ENCODE data around the gene EMCN.

DNA sequence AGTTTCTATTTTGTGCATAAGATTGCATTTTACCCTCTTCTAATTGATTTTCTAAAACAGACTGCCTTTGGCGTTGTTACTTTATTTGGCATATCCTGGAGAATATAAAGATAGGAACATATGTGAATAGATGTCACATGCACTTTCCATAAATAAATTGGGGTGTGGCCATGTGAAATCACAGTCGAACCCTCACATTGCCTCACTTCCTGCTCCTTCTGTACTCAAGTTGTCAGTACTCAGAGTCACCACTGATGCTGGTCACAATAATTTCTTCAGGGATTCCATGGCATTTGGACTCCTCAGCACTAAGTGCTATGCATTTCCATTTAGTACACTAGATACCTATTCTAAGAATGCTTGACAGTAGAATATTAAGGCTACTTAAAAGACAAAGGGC lies 1.4 kb upstream of the EMCN start:
- TF ChIP-seq EZH2 (IDR thresholded peaks at IDR 0.05; ENCODE audit: insufficient read depth, poor library complexity, severe bottlenecking) (no peak), EZH2phosphoT487 (IDR thresholded peaks at IDR 0.05; ENCODE audit: insufficient read depth, low read depth) (no peak)

Measured in GM23248 (cell line).